Measurements from ENCODE around the gene SCMH1. TPM values are rescaled to one million over a fixed set of nuclear protein-coding genes. Genes with fewer than 3 reads are reported as not detected.
A peak's percentile ranks its signal among the peaks of the same experiment; 100 is the strongest.

SCMH1 gene
- total RNA-seq, 1 donor from 2014 or later, result 44.0 TPM

DNA sequence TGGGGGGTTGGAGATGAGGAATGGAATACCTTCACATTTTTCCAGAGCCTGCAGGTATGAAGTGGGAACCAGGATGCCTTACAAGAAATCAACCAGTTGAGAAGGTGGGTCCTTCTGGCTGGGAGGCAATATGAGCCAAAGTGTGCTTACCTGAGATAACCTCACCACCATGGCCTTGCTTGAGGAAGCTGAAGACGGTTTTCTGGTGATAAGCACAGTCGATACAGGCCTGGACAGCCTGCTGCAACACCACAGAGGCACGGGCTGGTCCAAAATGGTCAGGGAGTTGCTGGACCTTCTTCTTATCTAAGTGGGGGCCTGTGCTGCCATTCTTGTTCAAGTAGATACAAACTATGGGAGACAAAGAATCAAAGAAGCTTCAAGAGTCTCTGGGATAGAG, 193.6 kb downstream of the SCMH1 start:
- ATAC-seq, result no peak
- no peak for DNase-seq
- intact Hi-C loops (cut with micrococcal nuclease), result no loop called here

DNA sequence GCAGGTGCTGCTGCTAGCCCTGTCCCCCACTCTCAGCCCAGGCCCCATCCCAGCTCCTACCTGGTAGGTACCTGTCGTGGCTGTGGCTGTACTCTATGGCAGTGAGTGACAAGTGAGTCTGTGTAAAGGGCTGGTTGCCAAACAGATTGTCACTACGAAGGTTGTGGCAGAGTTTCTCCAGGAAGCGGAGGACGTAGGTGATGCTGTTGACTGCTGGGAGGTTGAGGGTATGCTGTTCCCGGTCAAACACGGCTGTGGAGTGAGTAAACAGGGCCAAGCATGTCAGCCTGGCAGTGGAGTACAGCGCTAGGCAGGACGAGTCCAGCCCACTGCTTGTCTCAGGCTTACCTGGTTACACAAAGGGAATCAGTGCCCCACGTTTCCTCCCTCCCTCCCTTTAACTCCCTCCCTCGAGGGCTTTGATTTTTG, 195.7 kb downstream of the SCMH1 start:
- DNase-seq (no peak), ATAC-seq (peak; percentile 30)
- intact Hi-C loops (cut with micrococcal nuclease), result no loop called here

DNA sequence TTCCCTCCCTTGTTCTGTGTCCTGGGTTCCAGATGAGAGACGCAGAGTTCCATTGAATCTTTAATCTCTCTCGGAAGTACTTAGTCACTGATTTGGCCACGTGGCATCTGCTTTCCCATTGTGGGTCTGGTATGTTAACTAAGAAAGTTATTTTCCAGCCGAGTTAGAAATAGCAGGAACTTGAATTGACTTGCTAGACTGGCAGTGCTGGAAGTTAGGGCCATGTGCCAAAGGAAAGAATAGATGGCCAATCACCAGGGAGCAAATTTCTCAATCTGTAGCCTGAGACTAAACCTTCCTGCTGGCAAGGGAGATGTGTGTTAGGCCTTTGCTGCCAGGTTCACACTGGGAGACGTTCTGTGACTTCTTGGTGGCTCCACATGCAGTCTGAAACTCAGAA, 196.4 kb downstream of the SCMH1 start:
- DNase-seq (no peak), ATAC-seq (peak; percentile 92)
- intact Hi-C loops (cut with micrococcal nuclease), result no loop called here

DNA sequence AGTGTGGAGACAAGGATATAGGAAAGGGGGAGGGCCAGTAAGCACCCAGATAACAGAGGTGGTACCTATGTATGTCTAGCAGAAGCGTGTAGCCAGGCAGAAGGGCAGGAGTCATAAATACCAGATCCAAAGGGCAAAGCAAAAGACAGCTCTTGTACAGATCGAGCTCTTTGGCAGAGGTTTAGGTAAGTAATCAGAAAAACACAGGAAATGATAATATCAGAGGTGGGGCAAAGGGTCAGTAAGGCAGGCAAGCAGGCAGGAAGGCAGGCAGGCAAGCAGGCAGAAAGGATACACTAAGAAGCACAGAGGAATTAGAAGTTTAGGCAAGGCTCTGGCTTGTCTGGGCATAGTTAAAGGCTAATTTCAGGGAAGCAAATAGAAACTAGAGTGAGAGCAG, 197.9 kb downstream of the SCMH1 start:
- no peak for ATAC-seq
- intact Hi-C loops (cut with micrococcal nuclease), result no loop called here
- no peak for DNase-seq

DNA sequence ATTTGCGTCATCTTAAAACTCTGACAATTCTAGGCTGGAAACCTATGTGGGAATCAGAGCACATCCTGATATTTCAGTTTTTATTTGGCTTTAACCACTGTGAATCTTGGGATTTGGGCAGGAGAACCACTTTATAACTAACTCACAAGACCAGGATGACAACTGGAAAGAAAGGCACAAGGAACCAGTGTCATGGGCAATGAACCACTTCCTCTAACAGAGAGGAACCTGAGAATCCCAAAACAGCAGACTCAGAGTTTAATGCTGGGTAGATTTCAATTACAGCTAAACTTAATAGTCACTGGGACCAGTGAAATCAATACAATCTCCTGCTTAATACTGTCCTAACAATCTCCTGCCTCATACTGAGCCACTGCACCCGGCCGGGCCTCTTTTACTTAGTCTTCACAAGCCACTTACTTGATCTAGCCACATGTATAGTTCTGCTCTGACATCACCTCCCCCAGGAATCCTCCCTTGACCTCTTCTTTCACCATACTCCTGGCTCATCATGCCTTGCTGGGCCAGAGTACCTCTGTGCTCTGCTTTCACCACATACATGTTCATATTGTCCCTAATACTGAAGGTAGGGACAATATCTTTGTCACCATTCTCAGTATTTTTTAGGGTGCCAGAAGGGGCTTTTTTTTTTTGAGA, 200.4 kb downstream of the SCMH1 start:
- intact Hi-C loops (cut with micrococcal nuclease), result no loop called here
- no peak for DNase-seq
- ATAC-seq, result no peak

DNA sequence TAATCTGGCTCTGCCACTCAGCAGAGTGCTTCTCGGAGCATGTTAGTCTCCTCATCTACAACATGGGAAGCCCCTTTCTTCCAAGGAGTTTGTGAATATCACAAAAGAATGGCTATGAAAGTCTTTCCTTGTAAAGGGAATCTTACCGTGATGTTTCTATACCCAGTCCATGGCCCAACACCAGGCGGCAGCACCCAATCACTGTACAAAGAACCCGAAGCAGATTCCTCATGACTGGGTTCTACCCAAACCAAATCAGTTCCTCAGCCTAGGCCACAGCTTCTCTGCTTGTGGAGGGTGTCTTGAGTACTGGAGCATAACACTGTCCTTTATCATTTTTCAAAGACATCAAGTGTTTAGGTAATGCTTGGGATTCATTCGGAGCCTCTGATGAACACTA, 204.0 kb downstream of the SCMH1 start:
- DNase-seq (no peak), ATAC-seq (no peak)
- intact Hi-C loops (cut with micrococcal nuclease), result no loop called here

DNA sequence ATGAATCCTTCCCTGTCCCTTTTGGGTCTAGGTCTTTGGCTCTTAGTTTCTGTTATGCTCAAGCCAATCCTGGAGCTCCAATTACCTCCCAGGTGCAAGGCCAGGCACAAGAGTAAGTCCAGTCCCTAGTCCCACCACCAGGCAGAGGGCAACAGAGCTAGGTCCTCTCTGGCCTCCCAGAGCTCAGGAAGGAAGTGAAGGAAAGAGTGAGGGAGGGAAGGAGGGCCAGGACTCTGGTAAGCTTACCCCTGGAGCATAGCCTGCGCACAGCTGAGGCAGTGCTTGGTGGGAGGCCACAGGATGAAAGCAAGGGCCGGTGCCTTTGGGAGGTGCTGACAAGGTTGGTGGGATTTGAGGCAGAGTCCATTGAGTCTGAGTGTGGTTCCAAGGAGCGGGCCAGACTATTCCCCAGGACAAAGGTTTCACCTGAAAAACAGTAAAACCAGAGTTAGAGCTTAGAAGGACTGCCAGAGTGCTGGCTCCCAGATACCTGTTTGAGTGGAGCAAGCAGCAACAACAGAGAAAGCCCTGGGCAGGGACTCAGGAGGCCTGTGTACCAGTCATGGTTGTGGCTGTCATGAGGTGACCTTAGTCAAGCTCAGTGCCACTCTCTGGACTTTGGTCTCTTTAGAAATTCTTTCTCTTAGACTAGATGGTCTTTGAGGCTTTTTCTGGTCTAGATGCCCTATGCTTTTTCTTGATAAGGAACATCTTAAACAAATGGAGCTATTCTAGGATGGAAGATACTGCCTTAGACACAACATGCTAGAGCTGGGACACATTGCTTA, 204.8 kb downstream of the SCMH1 start:
- ATAC-seq, result no peak
- no peak for DNase-seq
- intact Hi-C loops (cut with micrococcal nuclease), result no loop called here

DNA sequence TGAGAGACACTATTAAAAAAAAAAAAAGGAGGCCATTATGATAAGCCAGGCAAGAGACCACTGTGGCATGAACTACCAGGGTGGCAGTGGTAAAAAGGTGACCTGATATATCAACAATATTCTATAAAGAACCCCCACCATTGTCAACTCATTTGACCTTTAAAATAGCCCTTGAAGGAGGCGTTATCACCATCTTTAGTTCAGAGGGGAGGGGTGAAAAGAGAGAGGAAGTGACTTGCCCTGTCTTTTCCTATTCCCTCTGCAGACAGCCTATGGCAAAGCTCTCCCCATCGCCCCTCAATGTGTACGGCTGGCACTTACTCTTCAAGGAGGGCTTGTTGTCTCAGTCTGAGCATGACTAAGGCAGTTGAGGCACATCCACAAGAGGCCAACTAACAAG, 208.8 kb downstream of the SCMH1 start:
- intact Hi-C loops (cut with micrococcal nuclease), result no loop called here
- DNase-seq (no peak), ATAC-seq (no peak)

DNA sequence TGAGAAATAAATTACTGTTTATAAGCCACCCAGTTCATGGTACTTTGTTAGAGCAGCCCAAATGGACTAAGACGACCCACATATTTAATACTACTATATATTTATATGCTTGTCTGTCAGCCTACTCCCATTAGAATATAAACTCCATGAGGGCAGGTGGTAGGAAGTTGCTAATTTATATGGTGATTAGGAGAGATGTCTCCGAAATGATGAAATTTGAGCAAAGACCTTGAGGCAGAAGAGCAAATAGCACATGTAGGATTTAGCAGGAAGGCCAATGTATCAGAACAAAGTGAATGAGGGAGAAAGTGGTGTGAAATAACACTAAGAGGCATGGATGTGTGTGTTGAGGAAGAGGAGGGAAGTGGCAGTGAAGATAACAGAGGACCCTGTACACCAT, 210.0 kb downstream of the SCMH1 start:
- intact Hi-C loops (cut with micrococcal nuclease), result no loop called here
- no peak for DNase-seq
- no peak for ATAC-seq

DNA sequence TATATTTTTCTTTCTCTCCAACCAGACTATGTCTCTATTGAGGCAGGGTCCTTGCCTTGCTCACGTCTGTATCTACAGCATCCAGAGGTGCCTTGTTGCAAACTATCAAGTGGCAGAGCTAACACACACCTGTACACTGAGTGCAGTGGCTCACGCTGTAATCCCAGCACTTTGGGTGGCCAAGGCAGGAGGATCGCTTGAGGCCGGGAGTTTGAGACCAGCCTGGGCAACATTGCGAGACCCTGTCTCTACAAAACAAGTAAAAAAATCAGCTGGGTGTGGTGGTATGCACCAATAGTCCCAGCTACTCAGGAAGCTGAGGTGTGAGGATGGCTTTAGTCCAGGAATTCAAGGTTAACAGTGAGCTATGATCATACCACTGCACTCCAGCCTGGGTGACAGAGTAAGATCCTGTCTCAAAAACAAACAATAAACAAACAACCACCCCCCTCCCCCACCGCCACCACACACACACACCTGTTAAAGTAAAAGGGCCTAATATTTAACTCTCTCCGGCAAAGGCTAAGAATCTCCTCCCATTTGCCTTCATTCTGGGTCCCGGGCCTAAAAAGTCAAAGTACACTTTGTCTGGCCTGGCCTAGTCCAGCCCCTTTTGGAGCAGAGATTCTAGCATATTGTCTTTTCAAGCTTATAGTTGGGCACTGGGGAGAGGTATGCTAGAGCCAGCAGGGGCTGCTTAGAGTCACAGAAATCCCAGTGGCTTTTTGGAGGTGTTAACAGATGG, 211.1 kb downstream of the SCMH1 start:
- intact Hi-C loops (cut with micrococcal nuclease), result no loop called here
- ATAC-seq, result no peak

DNA sequence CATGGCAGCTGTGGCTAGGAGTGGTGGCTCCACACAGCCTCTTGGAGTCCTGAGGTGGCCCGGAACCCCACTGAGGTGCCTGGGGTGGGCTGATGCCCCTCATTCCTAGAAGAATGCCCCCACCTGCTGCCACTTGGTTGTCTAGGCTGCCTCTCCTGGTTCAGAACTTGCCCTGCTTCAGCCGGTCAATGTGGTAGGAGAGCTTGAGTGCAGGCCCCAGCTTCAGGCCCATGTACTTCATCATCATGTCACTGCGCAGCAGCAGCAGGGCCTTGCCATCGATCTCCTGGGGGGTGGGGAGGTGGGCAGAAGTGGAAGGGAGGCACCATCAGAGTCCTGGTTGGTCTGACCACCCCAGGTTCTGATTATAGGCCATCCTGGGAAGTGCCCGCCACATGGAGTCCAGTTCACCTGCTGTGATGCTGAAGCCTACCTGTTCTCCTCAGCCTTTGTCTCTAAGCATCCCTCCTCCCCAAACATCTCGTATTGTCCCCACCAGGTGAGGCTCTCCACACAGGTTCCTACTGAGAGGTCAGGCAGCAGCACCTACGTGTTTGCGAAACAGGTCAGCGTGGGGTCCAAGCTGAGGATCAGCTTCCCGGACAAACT, 214.0 kb downstream of the SCMH1 start:
- DNase-seq, result no peak
- ATAC-seq, result no peak
- intact Hi-C loops (cut with micrococcal nuclease), result no loop called here

More for the DNA sequence above, 211.1 kb downstream of the SCMH1 start:
- DNase-seq, result no peak

DNA sequence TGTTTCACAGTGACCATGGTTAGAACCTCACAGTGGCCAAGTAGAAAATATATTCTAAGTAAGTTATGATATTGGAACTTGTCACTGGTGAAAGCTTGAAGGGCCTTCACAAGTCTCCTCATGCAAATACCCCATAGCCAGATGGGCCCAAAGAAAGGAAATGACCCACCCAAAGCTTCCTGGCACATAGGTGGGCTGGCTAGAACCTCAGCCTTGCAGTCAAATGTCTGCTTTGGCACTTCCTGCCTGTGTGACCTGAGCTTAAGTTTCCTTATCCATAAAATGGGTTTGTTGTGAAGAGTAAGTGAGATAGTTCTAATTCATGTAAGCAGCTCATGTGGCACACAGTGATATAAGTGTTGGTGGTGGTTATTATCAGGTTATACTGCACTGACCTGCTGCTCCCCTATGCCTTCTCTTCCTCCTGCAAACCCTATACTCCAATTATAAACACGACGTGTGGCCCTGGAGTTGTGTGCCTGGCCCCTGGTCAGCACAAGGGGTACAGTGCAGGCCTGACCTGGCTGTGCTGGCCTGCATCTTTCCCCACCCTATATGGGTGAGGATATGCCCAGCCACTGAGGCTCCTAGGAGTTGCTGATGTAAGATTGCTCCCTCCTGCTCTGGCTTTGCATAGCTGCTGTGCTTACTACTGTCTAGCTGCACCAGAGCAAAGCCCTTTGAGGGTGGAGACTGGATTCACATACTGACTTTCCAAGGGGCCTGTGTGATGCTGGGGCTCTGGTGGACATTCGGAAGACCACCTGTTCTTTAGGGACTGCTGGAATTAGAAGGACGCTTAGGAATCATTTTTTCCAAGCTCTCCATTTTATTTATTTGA, 215.9 kb downstream of the SCMH1 start:
- ATAC-seq, result no peak
- intact Hi-C loops (cut with micrococcal nuclease), result no loop called here

DNA sequence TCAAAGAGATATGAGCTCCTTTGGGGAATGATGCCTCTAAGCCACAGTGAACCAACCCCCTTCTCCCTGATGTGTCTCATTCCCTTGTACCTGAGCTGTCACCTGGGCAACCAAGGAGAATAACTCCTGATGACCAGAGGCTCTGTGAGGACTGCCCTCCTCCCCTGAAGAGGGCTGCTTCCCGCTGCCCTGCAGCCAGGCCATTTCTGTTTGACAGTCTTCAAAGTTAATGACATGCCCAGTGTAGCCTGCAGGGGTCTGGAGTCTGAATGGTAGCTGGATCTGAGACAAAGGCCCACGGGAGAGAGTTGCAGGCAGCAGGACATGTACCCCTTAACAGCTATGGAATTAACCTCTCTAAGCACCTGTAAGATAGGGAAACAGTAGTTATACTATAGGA, 217.2 kb downstream of the SCMH1 start:
- no peak for ATAC-seq
- intact Hi-C loops (cut with micrococcal nuclease), result no loop called here

More for the DNA sequence above, 215.9 kb downstream of the SCMH1 start:
- no peak for DNase-seq

DNA sequence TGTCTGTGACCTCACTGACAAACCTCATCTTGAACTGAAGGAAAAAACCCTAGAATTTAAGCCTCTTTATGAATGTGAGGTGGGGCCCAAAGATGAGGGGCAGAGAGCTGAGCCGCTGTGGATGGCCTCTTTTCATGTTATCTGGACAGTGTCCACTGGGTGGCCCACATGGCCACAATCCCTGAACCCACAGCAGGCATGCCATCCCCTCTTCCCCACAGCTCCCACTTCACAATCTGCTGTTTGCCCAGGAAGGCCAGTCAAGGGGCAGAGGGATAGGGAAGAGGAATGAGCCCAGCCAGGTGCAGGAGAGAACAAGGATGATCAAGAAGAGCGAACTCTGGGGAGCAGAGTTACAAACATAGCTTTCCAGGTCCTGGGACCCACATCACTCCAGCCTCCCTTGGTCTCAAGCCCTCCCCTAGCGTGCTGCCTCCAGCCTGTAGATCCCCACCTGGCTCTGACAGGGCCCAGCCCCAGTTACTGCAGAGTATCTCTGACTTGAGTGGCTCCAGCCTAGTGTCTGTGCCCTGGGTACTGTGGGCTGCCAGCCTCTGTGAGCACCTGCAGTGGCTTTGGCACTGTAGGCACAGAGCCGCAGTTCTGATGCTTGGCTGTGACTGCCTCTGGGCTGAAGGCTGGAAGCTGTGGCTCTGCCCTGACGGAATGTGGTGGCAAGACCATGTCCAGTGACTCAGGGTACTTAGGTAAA, 218.7 kb downstream of the SCMH1 start:
- intact Hi-C loops (cut with micrococcal nuclease), result no loop called here
- DNase-seq (no peak), ATAC-seq (no peak)

More for the DNA sequence above, 217.2 kb downstream of the SCMH1 start:
- no peak for DNase-seq

DNA sequence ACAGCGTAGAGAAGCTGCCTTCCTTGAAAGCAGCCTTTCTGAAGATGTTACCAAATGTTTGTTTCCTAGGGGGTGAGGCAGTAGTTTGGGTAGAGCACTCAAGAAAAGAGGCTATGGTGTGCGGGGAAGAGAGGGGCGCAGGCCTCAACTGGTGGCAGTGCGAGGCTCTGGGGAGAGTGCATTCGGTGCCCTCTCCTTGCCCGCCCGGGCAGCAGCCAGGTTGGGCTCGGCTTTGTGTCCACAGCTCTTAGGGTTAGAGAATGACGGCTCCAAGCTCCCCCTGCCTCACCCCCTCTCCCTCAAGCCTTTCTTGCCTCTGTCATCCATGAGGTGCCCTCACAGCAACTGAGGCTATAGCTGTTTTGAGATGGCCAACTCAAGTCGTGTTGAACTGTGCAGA, 219.7 kb downstream of the SCMH1 start:
- DNase-seq, result no peak
- intact Hi-C loops (cut with micrococcal nuclease), result no loop called here
- ATAC-seq, result no peak

DNA sequence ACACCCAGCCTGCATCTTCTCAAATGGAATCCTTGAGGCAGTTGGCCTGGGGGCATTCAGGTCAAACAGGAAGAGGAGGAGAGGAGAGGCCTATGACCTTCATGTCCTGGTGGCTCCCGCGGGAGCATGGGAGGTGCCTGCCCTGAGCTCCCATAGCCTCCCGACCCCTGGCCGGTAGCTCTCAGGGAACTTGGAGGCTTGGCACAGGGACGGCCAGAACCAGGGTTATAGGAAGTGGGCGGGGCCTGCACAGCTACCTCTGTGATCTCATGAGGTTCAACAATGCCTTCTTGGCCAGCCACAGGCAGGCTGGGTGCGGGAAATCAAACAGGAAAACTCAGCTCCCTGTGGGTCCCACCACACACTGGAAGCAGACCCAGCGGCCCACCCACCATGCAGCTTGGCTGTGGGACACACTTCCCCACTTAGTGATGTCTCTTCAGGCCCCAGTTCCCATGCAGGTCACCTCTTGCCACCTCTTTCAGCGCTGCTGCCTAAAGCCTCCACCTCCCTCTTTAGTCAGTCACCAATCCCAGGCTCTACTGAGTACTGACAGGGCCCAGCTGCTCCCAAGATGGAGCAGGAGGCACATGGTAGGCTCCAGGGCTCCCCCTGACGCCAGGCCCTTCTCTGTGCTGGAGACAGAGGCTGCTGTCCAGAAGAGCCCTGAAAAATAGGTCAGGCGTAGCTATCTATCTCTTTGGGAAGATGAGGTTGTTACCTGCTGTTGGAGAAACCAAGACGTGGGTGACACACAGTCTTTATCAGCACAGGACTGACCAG, 220.4 kb downstream of the SCMH1 start, which contains the start of gene SLFNL1:
Gene SLFNL1, minus strand, starts transcription at position 200 of the 783 bp plus-strand sequence. CDS start 1,065 bp downstream, outside the sequence.
- peak; percentile 45 for DNase-seq
- ATAC-seq, result peak; percentile 53
- intact Hi-C loops (cut with micrococcal nuclease), result no loop called here

DNA sequence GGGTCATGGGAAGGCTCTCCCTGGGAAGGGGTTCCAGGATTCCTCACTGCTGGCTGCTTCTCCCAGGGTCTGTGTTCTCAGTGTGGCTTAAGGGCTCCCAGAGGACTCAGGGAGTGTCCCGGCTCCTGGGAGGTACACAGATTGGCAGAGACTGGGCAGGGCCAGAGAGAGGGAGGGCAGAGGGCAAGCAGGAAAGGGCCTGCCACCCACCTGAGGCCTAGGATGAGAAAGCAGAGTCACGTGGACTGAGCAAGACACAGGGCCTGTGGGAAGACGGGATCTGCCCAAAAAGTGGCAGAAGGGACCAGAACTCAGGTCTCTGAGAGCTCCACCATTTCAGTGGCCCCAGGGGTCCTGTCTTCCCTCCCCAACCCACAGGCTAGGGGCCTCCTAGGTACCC, 221.5 kb downstream of the SCMH1 start:
- no peak for DNase-seq
- ATAC-seq, result no peak
- intact Hi-C loops (cut with micrococcal nuclease), result no loop called here
